Esophagus muscularis mucosa (tissue), 4 donors: ENCODE results near the gene BEND6. TPM values are rescaled to one million over a fixed set of nuclear protein-coding genes. Genes with fewer than 3 reads are reported as not detected.
"Not testable (repeated sequence)": the region's sequence is repeated elsewhere in the genome, so short reads cannot be mapped to it uniquely, and the experiment has no call there.

Experiments used
- DNase-seq: peaks from one replicate; pipeline ENCODE4 v3.0.0-alpha.2; 2017; ENCODE audit errors: extremely low spot score
- H3K27ac ChIP-seq, 4 donors: fragments of 200-600 bp; sonication (generic); replicated peaks in 1 of 4; 1 replicate in 3 of 4; 2 replicates in 1 of 4; pipeline ENCODE4 v1.5.1; 2016 to 2019; ENCODE audit warnings: mild to moderate bottlenecking in 1 of 4
- H3K27me3 ChIP-seq, 4 donors: fragments of 200-600 bp; sonication (generic); one replicate each; pipeline versions ENCODE4 v1.5.1 to v1.6.0; 2016 to 2019
- H3K36me3 ChIP-seq, 4 donors: fragments of 200-600 bp; sonication (generic); one replicate each; pipeline ENCODE4 v1.5.1; 2016 to 2019
- H3K4me1 ChIP-seq, 4 donors: fragments of 200-600 bp; sonication (generic); one replicate each; pipeline ENCODE4 v1.5.1; 2016 to 2019
- H3K4me3 ChIP-seq, 4 donors: fragments of 200-600 bp; sonication (generic); 1 replicate in 2 of 4; 2 replicates in 2 of 4; pipeline ENCODE4 v1.5.1; 2016 to 2019; ENCODE audit warnings: mild to moderate bottlenecking in 4 of 4, moderate library complexity in 1 of 4
- H3K9me3 ChIP-seq, 4 donors: fragments of 200-600 bp; sonication (generic); 1 replicate in 3 of 4; 2 replicates in 1 of 4; pipeline ENCODE4 v1.5.1; 2016 to 2019
- CTCF ChIP-seq, 3 experiments: fragments of 200-600 bp in 2 of 3; fragments of 450-650 bp in 1 of 3; sonication (generic) in 2 of 3; IDR thresholded peaks; one replicate each; pipeline ENCODE4 v1.5.1; 2017 to 2019; ENCODE audit warnings: antibody characterized with exemption in 3 of 3, mild to moderate bottlenecking in 2 of 3, moderate library complexity in 1 of 3
- EP300 ChIP-seq: sonication (generic); formaldehyde crosslinking; IDR thresholded peaks from one replicate; pipeline ENCODE4 v1.6.1; 2017; ENCODE audit warnings: antibody characterized with exemption
- POLR2A ChIP-seq: fragments of 450-650 bp; IDR thresholded peaks from one replicate; pipeline ENCODE4 v1.6.1; 2017; ENCODE audit warnings: antibody characterized with exemption, moderate library complexity, mild to moderate bottlenecking, low read depth
- POLR2AphosphoS5 ChIP-seq, 2 donors: sonication (generic); formaldehyde crosslinking; IDR thresholded peaks; one replicate each; pipeline ENCODE4 v1.6.1; 2017; ENCODE audit warnings: antibody characterized with exemption in 2 of 2
- WGBS: methylation state at CpG from one replicate; pipeline ENCODE4 v1.1.5; 2018; 5-methylcytosine and 5-hydroxymethylcytosine counted together
- intact Hi-C: fragments of 100-400 bp; cut with DNase I; formaldehyde crosslinking; loops from one replicate; pipeline ENCODE4 v1.15.1; 2023
- total RNA-seq, 4 donors: library from RNA; depleted of rRNA; stranded (reverse); fragments of >200 nt; gene quantifications; one replicate each; pipeline versions ENCODE4 v1.1.0 to v1.2.1, GENCODE V29; 2016

Gene BEND6
- total RNA-seq, 4 donors from 2014 or later = 0.45 to 1.7 (median 1.5) TPM

GRCh38 chr6:57038906-57039305 lies 84.0 kb downstream of the BEND6 start:
- TF ChIP-seq POLR2A = no peak
- TF ChIP-seq EP300 = no peak
- TF ChIP-seq POLR2AphosphoS5 (IDR thresholded peaks at IDR 0.05) = no peak
- no peak for TF ChIP-seq CTCF (IDR thresholded peaks at IDR 0.05)
- no peak for DNase-seq
- no peaks in the 10 kb centered on the region for H3K9me3 ChIP-seq
- no peaks in the 10 kb centered on the region for H3K36me3 ChIP-seq
- intact Hi-C loops = no loop called here
- H3K4me3 ChIP-seq = no peak overlapping the region
- no peaks in the 10 kb centered on the region for H3K4me1 ChIP-seq
- peaks cover 0 to 19% (median 0%) of the 10 kb centered on the region in 4 donors for H3K27me3 ChIP-seq
- WGBS = 97% methylated on average over 2 of the region's 2 CpGs
- H3K27ac ChIP-seq = no peak overlapping the region

- no peaks in the 10 kb centered on the region for H3K36me3 ChIP-seq
- DNase-seq = no peak
- 80% methylated on average over 5 of the region's 5 CpGs for WGBS
These were observed 85.1 kb downstream of the BEND6 start for GRCh38 chr6:57040011-57040410.

GRCh38 chr6:57044061-57044460 lies 89.2 kb downstream of the BEND6 start:
- H3K9me3 ChIP-seq, intact Hi-C loops, H3K4me3 ChIP-seq, H3K36me3 ChIP-seq, H3K27ac ChIP-seq, DNase-seq: not testable (repeated sequence)
- H3K27me3 ChIP-seq = peaks cover 0 to 19% (median 0%) of the 10 kb centered on the region in 4 donors
- WGBS = 81% methylated on average over 1 of the region's 1 CpG
- peaks cover 4 to 17% (median 13%) of the 10 kb centered on the region in 4 donors for H3K4me1 ChIP-seq

More at GRCh38 chr6:57040011-57040410, 85.1 kb downstream of the BEND6 start:
- no peak overlapping the region for H3K4me3 ChIP-seq
- no peak overlapping the region for H3K27ac ChIP-seq
- intact Hi-C loops = no loop called here
- TF ChIP-seq POLR2AphosphoS5 (IDR thresholded peaks at IDR 0.05) (no peak), EP300 (no peak), CTCF (IDR thresholded peaks at IDR 0.05) (no peak), POLR2A (no peak)
- no peaks in the 10 kb centered on the region for H3K9me3 ChIP-seq
- H3K4me1 ChIP-seq = no peaks in the 10 kb centered on the region
- H3K27me3 ChIP-seq = peaks cover 0 to 19% (median 0%) of the 10 kb centered on the region in 4 donors

- H3K9me3 ChIP-seq = no peaks in the 10 kb centered on the region
- TF ChIP-seq POLR2AphosphoS5 (IDR thresholded peaks at IDR 0.05) (no peak), CTCF (IDR thresholded peaks at IDR 0.05) (no peak), EP300 (no peak), POLR2A (no peak)
- H3K27ac ChIP-seq = no peak overlapping the region
- H3K4me3 ChIP-seq = no peak overlapping the region
- intact Hi-C loops = no loop called here
- 96% methylated on average over 2 of the region's 2 CpGs for WGBS
- peaks cover 0 to 19% (median 0%) of the 10 kb centered on the region in 4 donors for H3K27me3 ChIP-seq
- DNase-seq = no peak
- no peaks in the 10 kb centered on the region for H3K36me3 ChIP-seq
- peaks cover 4 to 19% (median 18%) of the 10 kb centered on the region in 4 donors for H3K4me1 ChIP-seq
These were observed 89.7 kb downstream of the BEND6 start for GRCh38 chr6:57044568-57044967.

- Histone ChIP-seq H3K36me3 (peaks cover 4 to 11% (median 9%) of the 10 kb centered on the region in 4 donors), H3K27ac (peak within 1 kb of the TSS; percentile 62 to 84 (median 76)), H3K4me1 (peaks cover 4 to 23% (median 18%) of the 10 kb centered on the region in 4 donors), H3K4me3 (peak within 1 kb of the TSS; percentile 55 to 65 (median 58))
- 0% methylated on average over 32 of the region's 78 CpGs for WGBS
- not testable (repeated sequence) for H3K9me3 ChIP-seq, H3K27me3 ChIP-seq
- intact Hi-C loops = loop anchor here (5.0 kb wide), 2 partner anchors 41 to 276 kb away; no protein-coding TSS in a partner anchor
- peak; percentile 96 for DNase-seq
- peak; percentile 17 for TF ChIP-seq POLR2A
- peak; percentile 87 to 88 for TF ChIP-seq POLR2AphosphoS5 (IDR thresholded peaks at IDR 0.05)
These were observed 91.7 kb downstream of the BEND6 start, which contains the start of gene KIAA1586 for GRCh38 chr6:57046332-57047256. KIAA1586 (plus strand) TSS chr6:57046693; CDS start chr6:57046756, 63 bp downstream.

- intact Hi-C loops = loop anchor here (5.0 kb wide), 2 partner anchors 40 to 275 kb away; no protein-coding TSS in a partner anchor
- no CpG with 5 or more reads among the region's 5 CpGs for WGBS
- H3K4me3 ChIP-seq = not testable (repeated sequence)
These were observed 92.3 kb downstream of the BEND6 start for GRCh38 chr6:57047257-57047585.

GRCh38 chr6:57047859-57048258 lies 93.0 kb downstream of the BEND6 start:
- H3K4me3 ChIP-seq, H3K9me3 ChIP-seq: not testable (repeated sequence)

More at GRCh38 chr6:57047257-57047585, 92.3 kb downstream of the BEND6 start:
- DNase-seq, H3K27ac ChIP-seq, H3K27me3 ChIP-seq, H3K9me3 ChIP-seq: not testable (repeated sequence)
- Histone ChIP-seq H3K4me1 (peaks cover 4 to 23% (median 18%) of the 10 kb centered on the region in 4 donors), H3K36me3 (peaks cover 7 to 18% (median 14%) of the 10 kb centered on the region in 4 donors)

More at GRCh38 chr6:57047859-57048258, 93.0 kb downstream of the BEND6 start:
- peaks cover 7 to 24% (median 17%) of the 10 kb centered on the region in 4 donors for H3K36me3 ChIP-seq
- 84% methylated on average over 6 of the region's 6 CpGs for WGBS
- H3K27ac ChIP-seq = peak overlapping the region in 1 of 4 donors; percentile 43
- H3K27me3 ChIP-seq, DNase-seq: not testable (repeated sequence)
- intact Hi-C loops = loop anchor here (5.0 kb wide), 2 partner anchors 39 to 274 kb away; no protein-coding TSS in a partner anchor
- peaks cover 4 to 23% (median 18%) of the 10 kb centered on the region in 4 donors for H3K4me1 ChIP-seq
